A172 (cell line): ENCODE measurements around the gene BEX3. TPM values are rescaled to one million over a fixed set of nuclear protein-coding genes. Genes with fewer than 3 reads are reported as not detected.

Source experiments
- DNase-seq: peaks from one replicate; pipeline ENCODE4 v3.0.0-alpha.2; 2015; ENCODE audit warnings: low spot score
- total RNA-seq: library from RNA; depleted of rRNA; stranded (reverse); fragments of >200 nt; shearing (Covaris generic); gene quantifications from 2 replicates; pipeline ENCODE4 v1.2.3, GENCODE V29; 2014; rRNA removed

BEX3 gene
- total RNA-seq, 1 experiment from 2014 or later: 187 TPM

- no peak for DNase-seq
These were observed 47.8 kb downstream of the BEX3 start for GRCh38 chrX:103423955-103424638.

Other genes starting within 250 kb of the BEX3 start
- gene BEX4, start 161.4 kb upstream of the BEX3 start, total RNA-seq: 1.2 TPM in 1 of 2 replicates, not detected in the other
- gene TCEAL8, start 121.4 kb upstream of the BEX3 start, total RNA-seq: 60.7 and 64.9 TPM in 2 replicates
- gene TCEAL5, start 99.8 kb upstream of the BEX3 start, total RNA-seq: not detected in 2 replicates
- 0.76 and 2.6 TPM in 2 replicates for gene BEX2, start 65.5 kb upstream of the BEX3 start, total RNA-seq
- gene TCEAL7, start 46.3 kb upstream of the BEX3 start, total RNA-seq: 16.6 and 29.0 TPM in 2 replicates
- 166 and 199 TPM in 2 replicates for gene TCEAL9, start 20.0 kb upstream of the BEX3 start, total RNA-seq
- gene RAB40A, start 143.0 kb downstream of the BEX3 start, total RNA-seq: not detected in 2 replicates
- 63.3 and 63.9 TPM in 2 replicates for gene TCEAL4, start 209.0 kb downstream of the BEX3 start, total RNA-seq
- gene TCEAL3, start 231.4 kb downstream of the BEX3 start, total RNA-seq: 15.7 and 16.9 TPM in 2 replicates